Measurements from ENCODE around the gene CHID1.

CHID1 gene

DNA sequence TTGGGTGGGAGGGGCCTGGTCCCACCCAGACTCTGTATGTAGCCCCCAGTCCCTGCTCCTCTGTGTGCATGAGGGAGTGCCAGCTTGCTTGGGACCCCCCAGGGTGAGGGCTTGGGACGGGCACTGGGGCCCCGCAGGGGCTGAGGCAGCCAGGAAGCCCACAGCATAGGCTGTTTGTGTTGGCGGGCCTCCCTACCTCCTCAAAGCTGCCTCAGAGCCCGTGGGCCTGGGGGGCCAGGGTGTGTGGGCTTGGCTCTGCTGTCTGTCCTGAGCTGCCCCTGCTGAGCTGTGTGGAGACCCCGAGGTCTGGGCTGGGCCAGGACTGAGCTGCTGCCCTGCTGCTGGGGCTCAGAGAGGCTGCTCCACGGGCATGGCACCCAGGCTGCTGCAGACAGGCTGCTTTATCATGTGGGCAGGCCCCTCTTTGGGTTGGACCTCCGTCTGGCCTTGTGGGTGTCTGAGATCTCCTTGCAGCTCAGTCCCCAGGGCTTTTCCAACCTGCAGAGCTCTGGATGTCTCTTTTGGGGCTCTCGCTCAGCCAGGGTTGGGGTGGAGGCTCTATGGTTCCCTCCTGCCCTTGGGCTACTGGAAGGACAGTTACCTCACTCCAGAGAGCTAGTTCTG is 64.6 kb downstream of the CHID1 start:
- Histone ChIP-seq H2BK15ac (ENCODE audit: low read depth, poor library complexity, severe bottlenecking) (peak overlapping the region; percentile 92), H2AFZ (ENCODE audit: low read depth, low read length) (no peak overlapping the region), H3K27me3 (ENCODE audit: control insufficient read depth in 1 of 2, insufficient read depth in 1 of 2, low read length in 2 of 2) (no peaks in the 10 kb centered on the region), H3K36me3 (ENCODE audit: control insufficient read depth in 1 of 2, insufficient read depth in 2 of 2, low read depth in 1 of 2, low read length in 2 of 2) (peaks cover 3 to 9% of the 10 kb centered on the region in 2 experiments), H4K8ac (ENCODE audit: low read length) (peak overlapping the region; percentile 83), H2BK120ac (ENCODE audit: low read depth, low read length) (peak overlapping the region; percentile 75), H3K4ac (ENCODE audit: low read depth in 1 of 2, low read length in 2 of 2) (peak overlapping the region; percentile 83 to 85), H3K4me2 (ENCODE audit: low read length, poor library complexity, severe bottlenecking) (peak overlapping the region; percentile 93), H2AK5ac (ENCODE audit: low read length, severe bottlenecking) (peak overlapping the region; percentile 85), H3K9ac (ENCODE audit: low read length) (peak overlapping the region; percentile 96), H3K14ac (ENCODE audit: low read length in 2 of 2) (peak overlapping the region in 1 of 2 experiments; percentile 86), H3K4me3 (ENCODE audit: insufficient read depth in 1 of 2, low read depth in 1 of 2, low read length in 2 of 2) (peak overlapping the region in 1 of 2 experiments; percentile 94), H3K9me3 (ENCODE audit: control insufficient read depth, low read length) (no peaks in the 10 kb centered on the region), H2BK5ac (ENCODE audit: low read depth, low read length, poor library complexity, severe bottlenecking) (no peak overlapping the region), H3K23ac (ENCODE audit: low read length in 2 of 2) (peak overlapping the region in 1 of 2 experiments; percentile 47), H3K27ac (ENCODE audit: low read length, poor library complexity, severe bottlenecking) (peak overlapping the region; percentile 99), H3K4me1 (ENCODE audit: control insufficient read depth, insufficient read depth, low read depth, low read length) (peaks cover 65% of the 10 kb centered on the region), H2BK12ac (ENCODE audit: low read length in 2 of 2) (peak overlapping the region; percentile 100), H4K91ac (ENCODE audit: low read length) (peak overlapping the region; percentile 97), H3K79me1 (replicated peaks; ENCODE audit: low read length, poor library complexity, severe bottlenecking) (peaks cover 15% of the 10 kb centered on the region), H3K18ac (ENCODE audit: low read depth in 1 of 2, low read length in 2 of 2) (peak overlapping the region; percentile 99 to 100)
- 63% methylated on average over 8 of the region's 8 CpGs for WGBS
- no peak for DNase-seq

DNA sequence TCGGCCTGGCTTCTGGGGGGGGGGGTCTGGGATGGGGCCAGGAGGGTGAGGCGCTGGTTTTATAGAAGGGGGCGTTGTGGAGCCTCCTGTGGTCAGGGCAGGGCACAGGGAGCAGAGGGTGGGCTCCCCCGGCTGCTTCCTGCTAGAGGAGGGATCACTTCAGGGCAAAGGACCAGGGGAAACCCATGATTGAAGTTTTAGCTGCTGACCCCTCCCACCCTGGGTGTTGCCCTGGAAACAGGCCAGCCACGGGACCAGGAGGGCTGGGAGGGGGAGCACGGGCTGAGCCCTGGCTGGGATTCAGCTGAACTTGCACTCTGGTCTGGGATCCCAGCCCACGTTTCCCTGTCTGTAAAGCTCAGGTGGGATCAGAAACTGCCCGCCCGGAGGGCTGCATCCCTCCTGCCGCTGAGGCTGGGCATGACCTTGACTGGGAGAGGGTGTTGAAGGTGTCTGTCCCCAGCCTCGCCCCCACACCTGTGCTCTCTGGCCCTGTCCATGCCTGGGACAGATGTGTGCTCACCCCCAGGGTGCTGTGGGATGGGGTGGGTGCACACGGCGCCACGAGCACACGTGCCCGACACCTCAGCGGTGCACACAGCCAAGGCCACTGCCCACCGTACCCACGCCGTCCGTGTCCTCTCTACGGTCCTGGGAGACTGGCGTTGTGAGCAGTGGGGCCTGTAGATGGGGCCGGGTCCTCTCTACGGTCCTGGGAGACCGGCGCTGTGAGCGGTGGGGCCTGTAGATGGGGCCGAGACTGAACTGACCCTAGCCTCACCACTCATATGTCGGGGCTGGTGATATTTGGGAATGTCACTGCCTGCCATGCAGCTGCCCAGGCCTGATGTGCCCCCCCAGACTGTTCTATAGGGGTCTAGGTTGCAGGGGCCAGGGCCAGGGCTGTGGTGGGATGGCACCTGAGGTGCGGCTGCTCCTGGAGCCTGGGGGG is 65.6 kb downstream of the CHID1 start:
- H4K8ac ChIP-seq (ENCODE audit: low read length), result peak overlapping the region; percentile 97
- peak overlapping the region in 1 of 2 experiments; percentile 100 for H3K14ac ChIP-seq (ENCODE audit: low read length in 2 of 2)
- H3K27me3 ChIP-seq (ENCODE audit: control insufficient read depth in 1 of 2, insufficient read depth in 1 of 2, low read length in 2 of 2), result no peaks in the 10 kb centered on the region
- peak overlapping the region; percentile 79 to 96 for H3K4ac ChIP-seq (ENCODE audit: low read depth in 1 of 2, low read length in 2 of 2)
- DNase-seq, result peak; percentile 87
- peak overlapping the region in 1 of 2 experiments; percentile 95 for H3K23ac ChIP-seq (ENCODE audit: low read length in 2 of 2)
- peak overlapping the region; percentile 99 to 100 for H3K18ac ChIP-seq (ENCODE audit: low read depth in 1 of 2, low read length in 2 of 2)
- 40% methylated on average over 23 of the region's 31 CpGs for WGBS
- H3K4me1 ChIP-seq (ENCODE audit: control insufficient read depth, insufficient read depth, low read depth, low read length), result peaks cover 65% of the 10 kb centered on the region
- H3K36me3 ChIP-seq (ENCODE audit: control insufficient read depth in 1 of 2, insufficient read depth in 2 of 2, low read depth in 1 of 2, low read length in 2 of 2), result peaks cover 14 to 18% of the 10 kb centered on the region in 2 experiments
- peak overlapping the region; percentile 96 for H3K9ac ChIP-seq (ENCODE audit: low read length)
- H3K4me3 ChIP-seq (ENCODE audit: insufficient read depth in 1 of 2, low read depth in 1 of 2, low read length in 2 of 2), result peak overlapping the region; percentile 37 to 94
- peak overlapping the region; percentile 45 for H2AK5ac ChIP-seq (ENCODE audit: low read length, severe bottlenecking)
- H2BK120ac ChIP-seq (ENCODE audit: low read depth, low read length), result peak overlapping the region; percentile 100
- H2BK12ac ChIP-seq (ENCODE audit: low read length in 2 of 2), result peak overlapping the region; percentile 100
- peak overlapping the region; percentile 87 for H2BK15ac ChIP-seq (ENCODE audit: low read depth, poor library complexity, severe bottlenecking)
- H3K4me2 ChIP-seq (ENCODE audit: low read length, poor library complexity, severe bottlenecking), result peak overlapping the region; percentile 93
- peak overlapping the region; percentile 99 for H2BK5ac ChIP-seq (ENCODE audit: low read depth, low read length, poor library complexity, severe bottlenecking)
- H3K9me3 ChIP-seq (ENCODE audit: control insufficient read depth, low read length), result no peaks in the 10 kb centered on the region
- H4K91ac ChIP-seq (ENCODE audit: low read length), result peak overlapping the region; percentile 97
- peaks cover 9% of the 10 kb centered on the region for H3K79me1 ChIP-seq (replicated peaks; ENCODE audit: low read length, poor library complexity, severe bottlenecking)
- H2AFZ ChIP-seq (ENCODE audit: low read depth, low read length), result peak overlapping the region; percentile 16
- H3K27ac ChIP-seq (ENCODE audit: low read length, poor library complexity, severe bottlenecking), result peak overlapping the region; percentile 99

GRCh38 chr11:843818-844692 is 66.6 kb downstream of the CHID1 start:
- Histone ChIP-seq H3K14ac (ENCODE audit: low read length in 2 of 2) (peak overlapping the region in 1 of 2 experiments; percentile 71), H3K27ac (ENCODE audit: low read length, poor library complexity, severe bottlenecking) (peak overlapping the region; percentile 99), H3K36me3 (ENCODE audit: control insufficient read depth in 1 of 2, insufficient read depth in 2 of 2, low read depth in 1 of 2, low read length in 2 of 2) (peaks cover 23 to 27% of the 10 kb centered on the region in 2 experiments), H3K4ac (ENCODE audit: low read depth in 1 of 2, low read length in 2 of 2) (peak overlapping the region; percentile 96), H3K9me3 (ENCODE audit: control insufficient read depth, low read length) (no peaks in the 10 kb centered on the region), H2BK120ac (ENCODE audit: low read depth, low read length) (peak overlapping the region; percentile 100), H4K8ac (ENCODE audit: low read length) (peak overlapping the region; percentile 97), H3K4me3 (ENCODE audit: insufficient read depth in 1 of 2, low read depth in 1 of 2, low read length in 2 of 2) (peak overlapping the region; percentile 90 to 94), H3K18ac (ENCODE audit: low read depth in 1 of 2, low read length in 2 of 2) (peak overlapping the region; percentile 98 to 99), H3K4me2 (ENCODE audit: low read length, poor library complexity, severe bottlenecking) (peak overlapping the region; percentile 93), H2BK12ac (ENCODE audit: low read length in 2 of 2) (peak overlapping the region; percentile 81 to 100), H2AFZ (ENCODE audit: low read depth, low read length) (no peak overlapping the region), H3K23ac (ENCODE audit: low read length in 2 of 2) (peak overlapping the region in 1 of 2 experiments; percentile 14), H2BK15ac (ENCODE audit: low read depth, poor library complexity, severe bottlenecking) (peak overlapping the region; percentile 99), H3K27me3 (ENCODE audit: control insufficient read depth in 1 of 2, insufficient read depth in 1 of 2, low read length in 2 of 2) (no peaks in the 10 kb centered on the region), H2BK5ac (ENCODE audit: low read depth, low read length, poor library complexity, severe bottlenecking) (peak overlapping the region; percentile 99), H4K91ac (ENCODE audit: low read length) (peak overlapping the region; percentile 97), H2AK5ac (ENCODE audit: low read length, severe bottlenecking) (peak overlapping the region; percentile 69), H3K4me1 (ENCODE audit: control insufficient read depth, insufficient read depth, low read depth, low read length) (peaks cover 67% of the 10 kb centered on the region), H3K9ac (ENCODE audit: low read length) (peak overlapping the region; percentile 96), H3K79me1 (replicated peaks; ENCODE audit: low read length, poor library complexity, severe bottlenecking) (peaks cover 9% of the 10 kb centered on the region)
- 2% methylated on average over 24 of the region's 25 CpGs for WGBS
- DNase-seq, result peak; percentile 93

All from mesenchymal stem cell (in vitro differentiated cells and primary cell).